Measurements from ENCODE around the gene ZNF579.

DNA sequence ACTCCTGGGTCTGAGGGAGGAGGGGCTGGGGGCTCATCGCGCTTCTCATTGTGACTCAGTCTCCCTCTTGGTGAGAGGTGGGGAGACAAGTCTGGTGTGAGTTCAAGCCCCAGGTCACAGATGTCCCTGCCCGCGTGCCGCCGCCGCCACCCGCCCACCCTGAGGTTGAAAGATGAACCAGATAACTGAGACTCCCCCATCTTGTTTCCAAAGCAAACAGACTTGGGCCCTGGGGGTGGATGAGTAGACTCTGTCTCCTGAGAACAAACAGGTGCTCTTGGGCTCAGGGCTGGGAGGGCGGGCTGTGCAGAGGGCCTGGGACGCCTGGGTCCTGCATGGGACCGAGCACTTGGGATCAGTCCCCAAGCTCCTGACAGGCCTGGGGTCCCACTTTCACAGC, 44.3 kb downstream of the ZNF579 start:
- no peak for TF ChIP-seq POLR2AphosphoS5 (IDR thresholded peaks at IDR 0.05; ENCODE audit: low read depth, low read length)
- TF ChIP-seq SIN3A (IDR thresholded peaks at IDR 0.05; ENCODE audit: borderline replicate concordance, insufficient read depth, low read length) = no peak
- TF ChIP-seq TAF1 (IDR thresholded peaks at IDR 0.05; ENCODE audit: borderline replicate concordance, insufficient read depth, low read length) = no peak
- TF ChIP-seq, protein P1, sequence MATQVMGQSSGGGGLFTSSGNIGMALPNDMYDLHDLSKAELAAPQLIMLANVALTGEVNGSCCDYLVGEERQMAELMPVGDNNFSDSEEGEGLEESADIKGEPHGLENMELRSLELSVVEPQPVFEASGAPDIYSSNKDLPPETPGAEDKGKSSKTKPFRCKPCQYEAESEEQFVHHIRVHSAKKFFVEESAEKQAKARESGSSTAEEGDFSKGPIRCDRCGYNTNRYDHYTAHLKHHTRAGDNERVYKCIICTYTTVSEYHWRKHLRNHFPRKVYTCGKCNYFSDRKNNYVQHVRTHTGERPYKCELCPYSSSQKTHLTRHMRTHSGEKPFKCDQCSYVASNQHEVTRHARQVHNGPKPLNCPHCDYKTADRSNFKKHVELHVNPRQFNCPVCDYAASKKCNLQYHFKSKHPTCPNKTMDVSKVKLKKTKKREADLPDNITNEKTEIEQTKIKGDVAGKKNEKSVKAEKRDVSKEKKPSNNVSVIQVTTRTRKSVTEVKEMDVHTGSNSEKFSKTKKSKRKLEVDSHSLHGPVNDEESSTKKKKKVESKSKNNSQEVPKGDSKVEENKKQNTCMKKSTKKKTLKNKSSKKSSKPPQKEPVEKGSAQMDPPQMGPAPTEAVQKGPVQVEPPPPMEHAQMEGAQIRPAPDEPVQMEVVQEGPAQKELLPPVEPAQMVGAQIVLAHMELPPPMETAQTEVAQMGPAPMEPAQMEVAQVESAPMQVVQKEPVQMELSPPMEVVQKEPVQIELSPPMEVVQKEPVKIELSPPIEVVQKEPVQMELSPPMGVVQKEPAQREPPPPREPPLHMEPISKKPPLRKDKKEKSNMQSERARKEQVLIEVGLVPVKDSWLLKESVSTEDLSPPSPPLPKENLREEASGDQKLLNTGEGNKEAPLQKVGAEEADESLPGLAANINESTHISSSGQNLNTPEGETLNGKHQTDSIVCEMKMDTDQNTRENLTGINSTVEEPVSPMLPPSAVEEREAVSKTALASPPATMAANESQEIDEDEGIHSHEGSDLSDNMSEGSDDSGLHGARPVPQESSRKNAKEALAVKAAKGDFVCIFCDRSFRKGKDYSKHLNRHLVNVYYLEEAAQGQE (IDR thresholded peaks at IDR 0.05; ENCODE audit: insufficient read depth in 1 of 2, low read depth in 2 of 2, low read length in 2 of 2) = no peak
- TF ChIP-seq FOXP2 (optimal IDR thresholded peaks at IDR 0.05; ENCODE audit: borderline replicate concordance, extremely low read depth, extremely low read length, insufficient read depth) = no peak

Measured in PFSK-1 (cell line).